OCI-LY7 (cell line): Measurements from ENCODE around the gene OR2AE1. TPM values are rescaled to one million over a fixed set of nuclear protein-coding genes. Genes with fewer than 3 reads are reported as not detected.

Experiments used
- BruUV-seq: library from RNA; stranded (reverse); fragments of 400-500 nt; replicated peaks from 2 replicates; lab custom pipeline; 2021; lab: Mats Ljungman, UMichigan
- CTCF ChIA-PET: fragments of 300-600 bp; sonication (Branson Sonifier 250); formaldehyde crosslinking; loops from one replicate; lab custom pipeline; 2022; ENCODE audit warnings: antibody characterized with exemption; ENCODE audit not compliant: unreplicated experiment; lab: Charles Lee
- POLR2A ChIA-PET: fragments of 300-600 bp; sonication (Branson Sonifier 250); formaldehyde crosslinking; loops from one replicate; lab custom pipeline; 2022; ENCODE audit warnings: antibody characterized with exemption; lab: Charles Lee
- DNase-seq: peaks from one replicate; pipeline ENCODE4 v3.0.0-alpha.2; 2015; ENCODE audit warnings: low spot score
- H2AFZ ChIP-seq: fragments of 200-600 bp; sonication (generic), shearing (Covaris generic); 2 replicates; pipeline ENCODE4 v1.6.1; 2014; ENCODE audit warnings: mild to moderate bottlenecking, antibody characterized with exemption, low read length, moderate library complexity
- H3K27ac ChIP-seq: fragments of 200-600 bp; sonication (generic); 2 replicates; pipeline ENCODE4 v1.5.1; 2014; ENCODE audit warnings: mixed run types, low read depth, mild to moderate bottlenecking, moderate library complexity, low read length, inconsistent platforms; ENCODE audit not compliant: poor library complexity, severe bottlenecking
- H3K36me3 ChIP-seq: fragments of 200-600 bp; sonication (generic); 2 replicates; pipeline ENCODE4 v1.6.1; 2014; ENCODE audit warnings: mild to moderate bottlenecking, antibody characterized with exemption, low read length, moderate library complexity, mixed read lengths; ENCODE audit not compliant: insufficient read depth
- H3K4me1 ChIP-seq: fragments of 200-600 bp; sonication (generic); 2 replicates; pipeline ENCODE4 v1.5.1; 2014; ENCODE audit warnings: mild to moderate bottlenecking, low read length; ENCODE audit not compliant: insufficient read depth, poor library complexity, severe bottlenecking
- H3K4me2 ChIP-seq: fragments of 200-600 bp; sonication (generic); 2 replicates; pipeline ENCODE4 v1.6.1; 2014; ENCODE audit warnings: mild to moderate bottlenecking, low read length
- H3K4me3 ChIP-seq: fragments of 200-600 bp; sonication (generic); 2 replicates; pipeline ENCODE4 v1.5.1; 2014; ENCODE audit warnings: mild to moderate bottlenecking, low read depth, low read length; ENCODE audit not compliant: poor library complexity, severe bottlenecking
- H3K79me2 ChIP-seq: fragments of 200-600 bp; sonication (generic); 2 replicates; pipeline ENCODE4 v1.6.1; 2016; ENCODE audit warnings: low read depth, mild to moderate bottlenecking, low read length, moderate library complexity, mixed read lengths; ENCODE audit not compliant: insufficient read depth
- H3K9me2 ChIP-seq: fragments of 200-600 bp; sonication (generic); 2 replicates; pipeline ENCODE4 v1.6.1; 2016; ENCODE audit warnings: mild to moderate bottlenecking, low read length, mixed read lengths; ENCODE audit not compliant: insufficient read depth
- H3K9me3 ChIP-seq: fragments of 200-600 bp; sonication (generic); 2 replicates; pipeline ENCODE4 v1.6.1; 2014; ENCODE audit warnings: mild to moderate bottlenecking, mixed run types, low read length, mixed read lengths
- H4K20me1 ChIP-seq: fragments of 200-600 bp; sonication (generic); 2 replicates; pipeline ENCODE4 v1.6.1; 2014; ENCODE audit warnings: mild to moderate bottlenecking, antibody characterized with exemption, low read length, moderate library complexity, mixed read lengths; ENCODE audit not compliant: insufficient read depth
- EZH2phosphoT487 ChIP-seq: fragments of 200-600 bp; sonication (generic); IDR thresholded peaks from 2 replicates; pipeline ENCODE4 v1.6.1; 2018; ENCODE audit warnings: low read depth, borderline replicate concordance, mild to moderate bottlenecking, mixed run types, antibody characterized with exemption, low read length, moderate library complexity, mixed read lengths
- intact Hi-C: fragments of 100-400 bp; cut with micrococcal nuclease; formaldehyde crosslinking; loops from one replicate; pipeline ENCODE4 v1.10.0; 2022; ENCODE audit not compliant: unreplicated experiment
- total RNA-seq, 2 experiments: library from RNA; depleted of rRNA in 1 of 2; stranded (reverse); fragments of >200 nt in 1 of 2; shearing (Covaris generic) in 1 of 2; gene quantifications; 2 replicates each; pipeline ENCODE4 v1.2.3, GENCODE V29; 2014 to 2022
- TF ChIP-seq, protein P1 (sequence below): fragments of 200-600 bp; sonication (generic); conservative IDR thresholded peaks from 2 replicates; pipeline ENCODE4 v1.5.1; 2014; ENCODE audit warnings: mild to moderate bottlenecking, antibody characterized with exemption, low read length, moderate library complexity, mixed read lengths

The OR2AE1 gene
- total RNA-seq, 2 experiments from 2014 or later: not detected

DNA sequence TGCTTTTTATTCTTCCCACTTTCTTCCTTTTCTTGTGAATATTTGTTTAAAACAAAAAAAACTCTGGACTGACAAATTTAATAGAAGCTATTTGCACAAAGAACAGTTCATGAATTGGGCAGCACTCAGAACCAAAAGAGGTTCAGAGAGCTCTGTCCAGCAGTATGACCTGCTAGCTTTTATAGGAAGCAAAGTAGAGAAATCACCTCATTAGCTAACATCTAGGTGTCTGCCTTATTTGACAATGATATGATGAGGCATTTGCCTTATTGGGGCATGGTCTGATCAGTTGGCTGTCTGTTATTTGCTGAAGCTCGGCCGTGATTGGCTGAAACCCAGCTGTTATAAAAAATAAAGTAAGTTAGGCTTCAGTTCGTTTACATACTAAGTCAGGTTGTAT, 43.3 kb upstream of the OR2AE1 start:
- ChIA-PET POLR2A (interaction anchor here (0.7 to 1.9 kb wide), 8 partner anchors 12 to 415 kb away, joined by 3 to 5 read pairs (median 3); partner anchors contain the start of gene ZKSCAN5), CTCF (no interaction called here)
- Histone ChIP-seq H3K4me2 (peak overlapping the region; percentile 89), H4K20me1 (no peaks in the 10 kb centered on the region; the same call in 1 of the 2 replicates), H3K36me3 (peaks cover 17% of the 10 kb centered on the region), H3K4me1 (peaks cover 19% of the 10 kb centered on the region), H3K79me2 (peaks cover 14% of the 10 kb centered on the region), H3K4me3 (peak overlapping the region; percentile 96), H3K27ac (peak overlapping the region; percentile 42), H3K9me2 (no peaks in the 10 kb centered on the region), H3K9me3 (peaks cover 9% of the 10 kb centered on the region; the same call in 1 of the 2 replicates), H2AFZ (peak overlapping the region; percentile 95; the same call in 1 of the 2 replicates)
- no peak for DNase-seq
- TF ChIP-seq, protein P1, sequence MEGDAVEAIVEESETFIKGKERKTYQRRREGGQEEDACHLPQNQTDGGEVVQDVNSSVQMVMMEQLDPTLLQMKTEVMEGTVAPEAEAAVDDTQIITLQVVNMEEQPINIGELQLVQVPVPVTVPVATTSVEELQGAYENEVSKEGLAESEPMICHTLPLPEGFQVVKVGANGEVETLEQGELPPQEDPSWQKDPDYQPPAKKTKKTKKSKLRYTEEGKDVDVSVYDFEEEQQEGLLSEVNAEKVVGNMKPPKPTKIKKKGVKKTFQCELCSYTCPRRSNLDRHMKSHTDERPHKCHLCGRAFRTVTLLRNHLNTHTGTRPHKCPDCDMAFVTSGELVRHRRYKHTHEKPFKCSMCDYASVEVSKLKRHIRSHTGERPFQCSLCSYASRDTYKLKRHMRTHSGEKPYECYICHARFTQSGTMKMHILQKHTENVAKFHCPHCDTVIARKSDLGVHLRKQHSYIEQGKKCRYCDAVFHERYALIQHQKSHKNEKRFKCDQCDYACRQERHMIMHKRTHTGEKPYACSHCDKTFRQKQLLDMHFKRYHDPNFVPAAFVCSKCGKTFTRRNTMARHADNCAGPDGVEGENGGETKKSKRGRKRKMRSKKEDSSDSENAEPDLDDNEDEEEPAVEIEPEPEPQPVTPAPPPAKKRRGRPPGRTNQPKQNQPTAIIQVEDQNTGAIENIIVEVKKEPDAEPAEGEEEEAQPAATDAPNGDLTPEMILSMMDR: no peak
- TF ChIP-seq EZH2phosphoT487: no peak
- intact Hi-C loops: no loop called here
- BruUV-seq: no TSS peak

DNA sequence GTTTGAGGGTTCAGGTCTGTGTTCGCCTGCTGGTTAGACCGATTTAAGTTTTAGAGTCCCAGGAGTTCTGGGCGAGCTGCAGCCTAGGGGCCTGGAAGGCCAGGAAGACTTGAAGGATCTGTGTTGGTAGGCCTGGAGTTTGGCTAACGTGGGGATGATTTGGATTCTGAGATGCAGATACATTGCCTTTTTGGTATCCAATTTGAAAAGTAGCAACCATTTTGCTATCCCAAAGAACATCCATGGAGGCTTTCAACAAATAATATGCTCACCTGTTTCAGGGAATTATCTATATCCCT, 42.9 kb upstream of the OR2AE1 start:
- H2AFZ ChIP-seq: peak overlapping the region; percentile 95
- DNase-seq: no peak
- TF ChIP-seq, protein P1: no peak
- no peak for TF ChIP-seq EZH2phosphoT487
- peaks cover 17% of the 10 kb centered on the region for H3K36me3 ChIP-seq
- BruUV-seq: TSS peak; percentile 91
- H3K79me2 ChIP-seq: peaks cover 14% of the 10 kb centered on the region
- POLR2A ChIA-PET: interaction anchor here (0.7 to 2.2 kb wide), 13 partner anchors 12 to 415 kb away, joined by 3 to 8 read pairs (median 4); partner anchors contain the start of genes ZKSCAN1 and ZKSCAN5
- peak overlapping the region; percentile 96 for H3K4me3 ChIP-seq
- no peaks in the 10 kb centered on the region for H3K9me2 ChIP-seq
- no peaks in the 10 kb centered on the region; the same call in 1 of the 2 replicates for H4K20me1 ChIP-seq
- peaks cover 9% of the 10 kb centered on the region; the same call in 1 of the 2 replicates for H3K9me3 ChIP-seq
- CTCF ChIA-PET: interaction anchor here (0.7 kb wide), 1 partner anchor 66 kb away, joined by 3 read pairs; no protein-coding TSS in a partner anchor
- peak overlapping the region; percentile 42 for H3K27ac ChIP-seq
- peaks cover 19% of the 10 kb centered on the region for H3K4me1 ChIP-seq
- intact Hi-C loops: loop anchor here (5.0 kb wide), 1 partner anchor 58 kb away; the partner anchor contains the start of gene AZGP1
- H3K4me2 ChIP-seq: peak overlapping the region; percentile 89
